Fibroblast of skin of left biceps (primary cell): ENCODE results near the gene DCUN1D5.
A peak's percentile ranks its signal among the peaks of the same experiment; 100 is the strongest.

Experiments used
- DNase-seq, 2 experiments: peaks; one replicate each; pipeline ENCODE4 v3.0.0-alpha.2; 2013; ENCODE audit warnings: low read depth in 2 of 2

The DCUN1D5 gene

DNA sequence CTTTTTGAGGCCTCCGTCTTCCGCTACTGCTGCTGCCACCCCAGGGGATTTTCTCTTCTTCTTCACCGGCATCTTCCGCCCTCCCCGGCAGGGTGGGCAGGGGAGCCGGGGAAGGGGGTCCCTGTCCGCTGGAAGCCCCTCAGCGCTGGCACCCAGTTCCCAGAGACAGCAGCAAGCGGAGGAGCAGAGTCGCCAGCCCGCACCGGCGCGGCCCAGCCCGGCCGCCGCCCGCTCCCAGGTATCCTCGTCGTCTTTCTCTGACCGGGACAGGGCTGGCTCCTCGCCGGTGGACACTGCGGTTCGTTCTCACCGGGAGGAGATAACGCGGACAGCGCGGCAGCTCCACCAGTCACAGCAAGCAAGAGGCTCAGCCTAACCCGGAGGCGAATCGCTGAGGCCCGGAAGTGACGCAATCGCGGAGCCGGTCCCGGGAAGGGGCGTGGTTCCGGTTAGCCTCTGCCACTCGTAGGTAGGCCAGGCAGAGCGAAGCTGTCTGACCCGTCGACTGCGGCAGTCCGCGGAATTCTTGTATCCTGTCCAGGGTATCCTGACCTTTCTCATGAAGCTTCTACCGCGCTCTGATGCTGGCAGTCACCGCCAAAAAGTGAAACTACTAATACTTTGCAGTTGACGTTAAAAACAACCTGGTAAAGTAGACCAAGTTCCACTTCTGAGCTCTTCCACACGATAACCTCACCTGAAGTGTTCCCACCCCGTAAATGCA lies at the start of gene DCUN1D5:
DCUN1D5 (minus strand) TSS at position 360 of the 724 bp plus-strand sequence; CDS start at position 72, 288 bp downstream.
- DNase-seq: peak; percentile 77 to 79

DNA sequence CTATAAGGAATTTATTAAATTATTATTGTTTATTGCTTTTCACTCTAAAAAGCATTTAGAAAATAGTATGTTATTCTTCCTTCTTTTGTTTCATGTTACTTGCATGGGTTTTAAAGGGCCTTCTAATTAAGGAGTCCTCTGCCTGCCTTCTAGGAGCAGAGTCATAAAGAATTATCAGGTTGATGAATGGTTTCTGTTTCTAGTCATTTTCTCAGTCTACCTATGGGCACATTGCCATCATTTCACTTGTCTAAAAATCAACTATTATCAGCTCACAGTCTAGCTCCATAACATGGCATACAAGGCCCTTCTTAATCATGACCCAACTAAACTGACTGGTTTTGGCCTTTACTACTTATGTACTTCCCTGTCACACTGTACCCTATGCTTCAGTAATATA lies 33.5 kb upstream of the DCUN1D5 start:
- no peak for DNase-seq

DNA sequence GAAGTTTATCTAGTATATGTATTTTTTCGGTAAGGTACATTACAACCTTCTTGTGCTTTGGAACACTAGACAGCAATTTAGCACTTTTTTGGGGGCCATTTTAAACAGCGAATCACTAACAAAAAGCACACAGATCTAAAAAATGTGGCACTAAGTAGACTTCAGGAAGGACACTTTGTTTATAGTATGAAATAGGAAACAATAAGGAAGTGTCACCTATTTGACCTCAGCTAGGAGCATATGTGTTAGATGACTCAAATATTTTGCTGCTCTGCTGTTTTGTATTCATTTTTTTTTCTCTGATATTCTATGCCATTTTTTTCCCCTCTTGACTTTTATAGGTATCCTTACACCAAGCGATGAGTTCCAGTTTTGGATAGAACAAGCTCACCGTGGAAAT lies 22.9 kb upstream of the DCUN1D5 start:
- no peak for DNase-seq

DNA sequence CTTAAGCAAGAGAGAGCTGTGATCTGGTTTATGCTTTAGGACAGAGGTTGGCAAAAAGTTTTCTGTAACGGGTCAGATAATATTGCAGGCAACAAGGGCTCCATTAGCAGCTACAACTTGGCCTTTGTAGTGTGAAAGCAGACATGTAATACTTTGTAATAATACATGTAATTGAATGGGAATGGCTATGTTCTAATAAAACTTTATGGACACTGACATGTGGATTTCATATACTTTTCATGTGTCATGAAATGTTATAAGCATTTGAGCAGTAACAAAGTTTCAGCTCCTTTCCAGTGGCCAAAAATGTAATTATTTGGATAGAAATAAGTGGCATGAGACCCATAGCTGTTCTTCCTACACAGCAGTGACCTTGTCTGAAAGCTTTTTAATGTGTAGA lies 20.4 kb upstream of the DCUN1D5 start:
- no peak for DNase-seq

DNA sequence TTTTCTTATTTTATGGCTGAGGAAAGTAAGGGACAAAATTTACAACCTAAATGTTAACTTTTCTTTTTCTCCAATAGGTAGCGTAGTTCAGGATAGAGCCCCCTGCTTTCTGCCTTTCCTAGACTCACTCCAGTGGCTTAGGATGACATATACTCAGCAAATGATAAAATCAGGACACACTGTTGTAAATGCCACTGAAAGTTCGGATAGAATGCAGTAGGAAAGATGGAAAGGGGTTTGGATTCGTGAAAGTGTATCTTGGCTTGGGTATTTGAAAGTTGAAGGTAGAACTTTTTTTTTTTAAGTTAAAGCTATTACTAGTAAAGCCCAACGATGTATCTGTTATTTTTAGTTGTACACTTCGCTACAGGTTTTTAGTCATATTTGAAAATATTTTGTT lies 19.4 kb upstream of the DCUN1D5 start:
- no peak for DNase-seq

DNA sequence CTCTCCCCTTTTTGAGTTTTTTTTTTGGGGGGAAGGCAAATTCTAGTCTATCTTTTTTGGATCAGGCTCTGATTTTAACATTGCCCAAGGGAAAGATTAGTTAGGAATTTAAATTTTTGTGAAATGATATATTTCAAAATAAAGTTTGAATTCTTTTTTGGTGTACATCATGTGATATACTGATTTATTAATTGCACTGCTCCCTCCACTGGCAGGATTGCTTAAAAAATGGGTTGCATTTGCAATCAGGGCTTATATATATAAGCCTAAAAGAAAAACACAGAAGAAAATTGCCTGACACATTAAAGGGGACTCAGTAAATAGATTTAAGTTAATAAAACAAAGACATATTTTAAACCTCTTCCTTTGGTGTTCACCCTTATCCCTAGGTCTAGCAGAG lies 18.4 kb upstream of the DCUN1D5 start:
- DNase-seq: no peak

DNA sequence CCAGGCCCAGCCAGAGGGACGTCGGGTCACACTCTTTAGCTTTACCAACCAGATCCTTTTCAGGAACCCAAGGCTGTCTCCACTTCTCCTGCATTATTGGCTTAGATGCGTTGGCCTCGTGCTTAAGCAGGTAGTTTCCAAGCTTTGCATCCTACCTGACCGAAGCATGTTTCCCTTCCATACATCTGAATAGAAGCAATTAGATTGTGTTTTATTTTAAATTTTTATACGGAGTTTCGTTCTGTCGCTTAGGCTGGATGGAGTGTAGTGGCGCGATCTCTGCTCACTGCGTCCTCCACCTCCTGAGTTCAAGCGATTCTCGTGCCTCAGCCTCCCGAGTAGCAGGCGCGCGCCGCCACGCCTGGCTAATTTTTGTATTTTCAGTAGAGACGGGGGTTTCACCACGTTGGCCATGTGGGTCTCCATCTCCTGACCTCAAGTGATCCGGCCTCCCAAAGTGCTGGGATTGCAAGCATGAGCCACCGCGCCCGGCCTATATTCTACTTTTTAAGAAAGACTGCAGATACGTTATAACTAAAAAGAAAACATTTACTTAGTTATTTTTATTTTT lies 17.9 kb upstream of the DCUN1D5 start:
- no peak for DNase-seq

DNA sequence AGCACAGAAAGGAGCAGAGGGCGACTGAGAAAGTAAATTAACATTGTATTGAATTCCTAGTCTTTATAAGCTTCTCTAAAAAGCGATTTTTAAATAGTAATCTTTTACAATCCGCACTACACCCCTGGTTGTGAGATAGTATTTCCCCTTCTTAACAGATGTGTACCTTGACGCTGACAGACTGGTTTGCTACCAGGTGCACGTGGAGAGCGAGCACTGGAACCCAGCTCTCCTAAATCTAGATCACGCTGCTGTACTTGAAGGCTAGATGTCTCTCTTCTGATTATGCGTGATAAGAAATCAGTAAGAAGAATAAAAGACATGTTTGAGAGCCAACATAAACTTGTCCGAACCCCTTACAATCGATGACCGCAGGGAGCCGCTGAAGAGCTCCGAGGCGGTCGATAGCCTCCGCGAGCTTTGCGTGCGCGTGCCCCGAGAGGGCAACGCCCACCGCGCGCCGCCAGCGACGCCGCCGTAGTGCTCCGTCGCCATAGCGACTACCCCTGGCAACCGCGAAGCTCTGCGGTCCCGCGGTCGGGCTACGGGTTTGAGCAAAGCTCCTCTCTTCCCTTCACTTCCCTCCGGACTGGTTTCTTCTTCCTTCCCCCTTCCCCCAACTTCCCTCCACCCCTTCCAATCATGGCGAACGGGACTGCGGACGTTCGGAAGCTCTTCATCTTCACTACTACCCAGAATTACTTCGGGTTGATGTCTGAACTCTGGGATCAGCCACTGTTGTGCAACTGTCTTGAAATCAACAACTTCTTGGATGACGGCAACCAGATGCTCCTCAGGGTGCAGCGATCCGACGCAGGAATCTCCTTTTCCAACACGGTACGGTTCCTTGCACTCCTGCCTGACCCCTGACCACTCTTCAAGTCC lies 17.2 kb upstream of the DCUN1D5 start, which contains the start of gene DYNC2H1:
DYNC2H1 (plus strand) TSS at position 494 of the 885 bp plus-strand sequence; CDS start at position 643, 149 bp downstream.
- DNase-seq: peak; percentile 80 to 84

DNA sequence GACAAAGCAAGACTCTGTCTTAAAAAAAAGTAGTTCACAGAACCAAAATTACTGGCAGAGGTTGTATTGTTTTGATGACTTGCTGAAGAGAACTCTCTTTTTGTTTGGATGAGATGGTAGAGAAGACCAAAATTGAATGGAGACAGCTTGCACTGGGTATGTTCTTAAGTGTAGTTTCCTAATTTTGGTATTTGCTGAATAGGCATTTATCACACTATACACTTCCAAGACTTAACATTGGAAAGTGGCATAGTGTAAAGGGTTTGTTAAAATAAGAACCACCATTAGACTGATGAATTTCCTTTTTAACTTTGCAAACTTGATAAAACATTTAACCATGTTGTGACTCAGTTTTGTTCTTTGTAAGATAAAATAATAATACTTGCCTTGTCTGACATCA lies 5.3 kb upstream of the DCUN1D5 start:
- no peak for DNase-seq

DNA sequence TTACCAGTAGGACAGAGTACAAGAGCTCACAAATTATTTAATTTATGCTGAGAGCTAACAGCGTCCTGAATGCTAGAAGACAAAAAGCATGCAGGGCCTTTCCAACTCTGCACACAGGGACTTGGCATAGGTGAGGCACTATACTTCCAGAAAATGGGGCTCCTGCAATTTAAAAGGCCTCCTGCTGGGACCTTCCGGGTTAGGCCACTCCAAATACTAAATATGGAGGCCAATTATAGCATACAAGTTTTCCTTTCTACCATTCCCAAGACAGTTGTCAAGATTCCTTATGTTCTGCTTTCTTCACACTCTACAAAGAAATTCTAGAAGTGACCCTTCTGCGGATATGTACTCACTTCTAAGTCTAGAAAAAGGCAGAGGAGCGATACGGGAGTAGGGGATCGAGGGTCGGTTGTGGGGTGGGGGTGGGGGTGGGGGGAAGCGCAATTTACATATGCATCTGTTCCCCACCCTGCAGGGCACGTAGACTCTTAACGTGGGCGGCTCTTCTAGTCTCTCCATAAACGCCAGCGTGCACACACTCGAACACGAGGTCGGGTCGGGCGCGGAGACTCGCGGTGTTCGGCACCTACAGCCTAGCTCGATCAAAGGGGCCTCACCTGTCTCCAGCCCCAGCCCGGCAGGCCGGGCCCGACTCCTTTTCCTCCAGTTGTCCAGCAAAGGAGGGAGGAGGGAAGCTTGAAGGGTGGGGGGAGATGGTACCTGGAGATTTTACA lies 728 bp downstream of the DCUN1D5 start:
- no peak for DNase-seq

DNA sequence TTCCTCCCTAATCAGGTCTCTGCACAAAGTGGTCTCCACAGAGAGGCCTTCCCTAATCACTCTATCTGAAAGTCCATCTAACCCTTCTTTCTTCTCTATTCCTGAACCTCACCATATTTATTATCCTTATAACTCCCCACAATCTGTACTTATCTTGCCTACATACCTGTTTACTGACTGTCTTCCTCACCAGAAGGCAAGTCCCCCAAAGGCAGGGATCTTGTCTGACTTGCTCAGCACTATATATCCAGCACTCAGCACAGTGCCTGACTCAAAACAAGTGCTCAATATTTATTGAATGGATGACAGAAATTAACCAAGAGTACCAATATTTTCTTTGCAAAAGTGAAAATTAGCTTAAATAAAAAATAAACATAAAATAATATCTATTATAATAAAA lies 5.5 kb downstream of the DCUN1D5 start:
- no peak for DNase-seq

DNA sequence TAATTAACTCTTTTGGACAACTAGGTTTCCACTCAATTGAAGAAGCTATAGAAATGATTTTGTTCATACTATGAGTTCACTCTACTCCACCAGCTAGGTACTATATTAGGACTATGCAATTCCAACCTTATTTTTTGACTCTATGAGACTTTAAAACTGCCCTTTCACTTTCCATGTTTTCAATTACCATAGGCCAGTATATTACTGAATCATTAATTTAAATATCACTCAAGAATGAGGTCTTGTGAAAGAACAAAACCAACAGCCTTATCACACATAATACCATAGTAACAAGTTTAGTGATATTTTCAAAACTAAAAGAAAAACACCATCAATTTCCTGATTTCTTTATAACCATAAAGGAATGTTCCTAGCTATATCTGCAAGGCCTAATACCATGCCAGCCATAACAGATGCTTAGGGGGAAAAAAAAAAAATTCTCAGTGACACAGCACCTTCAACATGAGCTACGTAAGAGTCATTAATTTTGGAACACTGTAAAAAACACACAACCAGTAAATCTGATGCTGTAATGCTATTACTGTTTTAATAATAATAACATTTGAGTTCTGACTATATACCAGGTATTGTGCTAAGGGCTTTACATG lies 6.1 kb downstream of the DCUN1D5 start:
- DNase-seq: no peak

DNA sequence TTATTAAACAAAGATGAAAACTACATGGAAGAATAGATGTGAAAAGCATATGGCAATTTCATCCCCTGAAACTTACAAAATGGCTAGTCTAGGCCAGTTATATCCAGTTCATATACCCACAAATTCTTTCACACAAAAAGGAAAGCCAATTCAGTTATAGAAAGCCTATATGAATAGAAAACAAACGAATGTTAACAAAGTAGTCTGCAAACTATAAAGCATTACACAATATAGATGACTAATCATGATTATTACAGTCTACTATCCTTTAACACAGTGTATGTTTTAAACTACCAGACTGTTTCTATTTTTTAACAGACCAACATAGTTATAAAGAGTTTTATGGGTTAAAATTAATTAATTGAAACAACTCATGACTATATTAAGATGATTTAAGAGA lies 12.1 kb downstream of the DCUN1D5 start:
- peak; percentile 25 to 47 for DNase-seq

DNA sequence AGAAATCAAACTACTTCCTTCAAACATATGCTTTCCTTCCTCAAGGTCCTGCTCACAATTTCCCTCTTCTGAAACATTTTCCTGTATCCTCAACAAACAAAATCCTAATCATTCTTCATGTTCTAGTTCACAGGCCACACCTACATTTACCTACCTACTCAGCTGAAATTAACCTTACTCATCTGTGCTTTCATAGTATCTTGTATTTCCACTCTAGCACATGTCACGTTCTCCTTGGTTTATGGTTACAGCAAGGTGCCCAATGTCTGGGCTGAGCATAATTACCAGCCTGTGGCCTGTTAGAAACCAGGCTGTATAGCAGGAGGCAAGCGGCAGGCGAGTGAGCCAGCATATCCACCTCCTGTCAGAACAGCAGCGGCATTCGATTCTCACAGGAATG lies 13.2 kb downstream of the DCUN1D5 start:
- DNase-seq: no peak

DNA sequence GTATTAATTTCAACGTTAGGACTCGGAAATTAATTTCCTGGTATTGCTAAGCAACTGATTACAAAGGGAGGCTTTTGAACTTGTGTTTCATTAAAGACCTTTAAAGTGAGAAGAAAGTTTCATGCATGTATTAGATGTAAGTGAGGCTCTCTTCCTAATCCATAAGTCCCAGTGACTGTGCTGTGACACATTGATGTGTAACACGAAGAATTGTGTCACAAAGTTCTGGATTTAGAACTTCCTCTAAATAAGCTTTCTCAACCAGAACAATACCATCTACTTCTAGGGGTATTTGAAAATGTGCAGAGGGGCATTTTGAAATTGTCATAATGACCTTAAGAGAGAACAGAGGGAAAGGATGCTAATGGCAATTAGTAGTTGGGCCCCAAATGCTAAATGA lies 14.4 kb downstream of the DCUN1D5 start:
- no peak for DNase-seq

DNA sequence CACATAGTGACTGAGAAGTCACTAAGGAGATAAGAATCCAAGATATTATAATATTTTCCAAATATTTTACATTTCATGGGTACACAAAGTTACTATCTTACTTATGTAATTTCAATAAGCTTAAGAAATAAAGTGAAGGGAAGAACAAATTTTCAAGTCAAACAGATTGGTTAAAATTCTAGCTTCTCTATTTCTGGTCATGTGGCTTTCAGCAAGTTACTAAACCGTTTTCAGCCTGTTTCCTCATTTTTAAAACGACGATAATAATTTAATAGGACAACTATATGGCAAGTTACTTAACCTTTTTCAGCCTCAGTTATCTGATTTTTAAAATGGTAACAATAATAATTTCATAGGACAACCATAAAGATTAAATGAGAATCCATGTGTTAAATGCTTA lies 15.6 kb downstream of the DCUN1D5 start:
- no peak for DNase-seq

DNA sequence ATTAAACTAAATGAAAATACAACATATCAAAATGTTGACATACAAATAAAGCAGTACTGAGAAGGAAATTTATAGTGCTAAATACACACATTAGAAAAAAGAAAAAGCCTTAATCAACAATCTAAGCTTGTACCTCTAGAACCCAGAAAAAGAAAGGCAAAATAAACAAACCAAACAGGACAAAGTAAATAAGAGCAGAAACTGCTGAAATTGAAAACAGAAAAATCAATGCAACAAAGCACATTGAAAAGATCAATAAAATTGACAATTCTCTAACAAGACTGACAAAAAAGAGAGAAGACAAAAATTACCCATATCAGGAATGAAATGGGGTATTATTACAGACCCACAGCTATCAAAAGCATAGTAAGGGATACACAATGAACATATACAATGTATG lies 21.0 kb downstream of the DCUN1D5 start:
- no peak for DNase-seq

DNA sequence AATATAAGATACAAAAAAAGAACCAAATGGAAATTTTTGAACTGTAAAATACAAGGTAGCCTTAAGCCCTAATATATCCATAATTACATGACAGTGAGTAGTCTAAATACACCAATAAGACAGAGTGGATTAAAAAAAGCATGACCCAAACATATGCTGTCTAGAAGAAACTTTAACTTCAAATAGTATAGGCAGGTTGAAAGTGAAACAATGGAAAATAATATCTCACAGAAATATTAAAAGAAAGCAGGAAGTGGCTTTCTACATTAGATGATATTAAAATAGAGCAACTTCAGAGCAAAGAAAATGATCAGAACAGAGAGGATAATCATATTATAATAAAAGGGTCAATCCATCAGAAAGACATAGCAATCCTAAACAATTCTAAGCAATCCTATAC lies 21.8 kb downstream of the DCUN1D5 start:
- no peak for DNase-seq

DNA sequence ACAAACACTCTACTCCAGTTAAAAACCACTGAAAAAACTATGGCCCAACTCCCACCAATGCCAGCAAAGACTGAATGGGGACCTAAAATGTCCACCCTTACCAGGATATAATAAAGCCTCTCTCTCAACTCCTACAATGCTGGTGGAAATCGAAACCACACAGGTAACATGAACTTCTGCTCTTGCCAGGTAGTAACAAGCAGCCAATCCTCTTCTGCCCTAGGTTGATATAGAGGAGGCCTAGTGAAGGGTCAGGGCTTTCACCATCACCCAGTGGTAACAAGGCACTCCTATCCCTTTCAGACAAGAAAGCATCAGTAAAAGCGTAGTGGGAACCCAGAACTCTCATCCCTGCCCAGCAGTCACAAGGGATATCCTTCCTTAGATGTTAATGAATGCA lies 22.6 kb downstream of the DCUN1D5 start:
- no peak for DNase-seq

DNA sequence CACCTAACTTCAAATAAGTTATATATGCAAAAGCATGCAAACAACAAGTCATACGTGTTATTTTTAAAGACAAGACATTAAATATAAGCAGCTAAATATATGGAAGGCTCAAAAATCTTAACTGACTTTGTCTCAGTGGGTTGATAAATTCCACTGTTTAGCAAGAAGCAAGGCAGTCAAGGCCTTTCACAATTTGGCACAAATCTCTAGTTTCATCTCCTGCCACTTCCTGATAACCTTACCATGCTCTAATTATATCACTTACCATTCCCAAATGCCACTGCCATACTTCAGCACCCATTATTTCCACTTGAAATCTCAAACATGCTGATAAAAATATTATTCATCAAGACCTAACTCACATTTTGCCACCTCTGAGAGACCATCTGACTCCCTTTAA lies 24.8 kb downstream of the DCUN1D5 start:
- DNase-seq: no peak

DNA sequence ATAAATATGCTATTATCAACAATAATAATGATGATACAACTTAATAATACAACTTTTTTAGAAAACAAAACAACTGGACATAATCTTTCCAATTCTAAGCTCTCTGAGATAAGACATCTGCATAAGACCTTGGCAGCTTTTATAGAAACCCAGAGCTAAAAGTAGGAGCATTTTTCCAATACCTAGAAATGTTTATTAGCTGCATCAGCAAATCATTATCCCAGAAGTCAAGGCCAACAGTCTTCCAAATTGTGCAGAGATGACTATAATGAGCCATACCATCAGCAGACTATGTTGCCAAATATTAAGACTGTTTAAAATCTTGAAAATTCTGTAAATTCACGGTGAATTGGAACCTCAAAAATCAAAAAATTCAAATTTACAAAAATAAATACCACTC lies 30.3 kb downstream of the DCUN1D5 start:
- DNase-seq: no peak
